HCT116 (cell line): ENCODE data around the gene MEIOSIN.

Experiments
- CEBPB ChIP-seq: IDR thresholded peaks from 2 replicates; pipeline ENCODE4 v1.6.1; 2012; ENCODE audit warnings: low read depth
- ELF1 ChIP-seq: IDR thresholded peaks from 2 replicates; pipeline ENCODE4 v1.6.1; 2012; ENCODE audit warnings: low read depth, borderline replicate concordance
- EZH2phosphoT487 ChIP-seq: fragments of 200-600 bp; IDR thresholded peaks from 2 replicates; pipeline ENCODE4 v1.6.1; 2018; ENCODE audit warnings: antibody characterized with exemption, borderline replicate concordance
- POLR2A ChIP-seq: IDR thresholded peaks from 2 replicates; pipeline ENCODE4 v1.7.0; 2011; ENCODE audit warnings: borderline replicate concordance; ENCODE audit not compliant: insufficient read depth, insufficient read length; ENCODE audit errors: extremely low read depth
- POLR2AphosphoS5 ChIP-seq: IDR thresholded peaks from 2 replicates; pipeline ENCODE4 v1.6.1; 2011; ENCODE audit warnings: mild to moderate bottlenecking, low read depth, low read length, moderate library complexity
- SRF ChIP-seq: IDR thresholded peaks from 2 replicates; pipeline ENCODE4 v1.6.1; 2012; ENCODE audit warnings: low read depth
- TCF7L2 ChIP-seq: IDR thresholded peaks from 2 replicates; pipeline ENCODE4 v1.7.0; 2011; ENCODE audit warnings: borderline replicate concordance, inconsistent platforms; ENCODE audit not compliant: insufficient read depth, insufficient read length; ENCODE audit errors: extremely low read depth
- ZNF274 ChIP-seq: fragments of 200-500 bp; sonication (Bioruptor generic); IDR thresholded peaks from 2 replicates; pipeline ENCODE4 v1.6.1; 2014; ENCODE audit warnings: mild to moderate bottlenecking, low read depth, low read length, inconsistent platforms
- TF ChIP-seq, protein P1 (sequence below): IDR thresholded peaks from 2 replicates; pipeline ENCODE4 v1.6.1; 2011; ENCODE audit warnings: mild to moderate bottlenecking, low read length, moderate library complexity; ENCODE audit not compliant: insufficient replicate concordance; ENCODE audit errors: extremely low read depth
- TF ChIP-seq, protein P2 (sequence below), 3 experiments: fragments of 200-600 bp in 1 of 3; sonication (generic) in 1 of 3; IDR thresholded peaks in 2 of 3; conservative IDR thresholded peaks in 1 of 3; 2 replicates each; pipeline ENCODE4 v1.5.1; 2012 to 2017; ENCODE audit warnings: low read depth in 2 of 3, low read length in 2 of 3, antibody characterized with exemption in 1 of 3, borderline replicate concordance in 1 of 3, control low read depth in 1 of 3, mild to moderate bottlenecking in 1 of 3, mixed read lengths in 1 of 3, mixed run types in 1 of 3, moderate library complexity in 1 of 3; ENCODE audit not compliant: insufficient read depth in 1 of 3
- TF ChIP-seq, protein P3 (sequence below): IDR thresholded peaks from 2 replicates; pipeline ENCODE4 v1.6.1; 2012

DNA sequence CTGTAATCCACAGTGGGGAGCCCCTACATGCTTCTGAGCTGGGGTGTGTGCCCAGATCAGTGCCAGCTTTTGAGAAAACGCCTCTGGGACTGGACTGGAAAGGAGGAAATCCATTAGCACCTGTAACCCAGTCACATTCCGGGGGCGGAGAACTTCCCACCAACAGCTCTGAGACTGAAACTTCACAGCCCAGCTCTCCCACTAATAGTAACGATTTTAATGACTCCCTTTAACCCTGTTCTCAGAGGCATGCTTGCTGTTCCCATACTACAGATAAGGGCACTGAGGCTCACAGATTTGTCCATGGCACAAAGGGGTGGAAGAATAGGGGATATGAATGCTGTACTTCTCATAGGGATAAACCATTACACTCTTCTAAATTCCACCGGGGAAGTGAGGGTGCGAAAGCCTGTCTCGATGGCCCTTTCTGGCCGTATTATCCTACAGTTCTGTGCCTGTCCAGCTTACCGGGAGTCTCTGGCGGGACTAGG is 3.4 kb upstream of the MEIOSIN start:
- TF ChIP-seq POLR2A (no peak), POLR2AphosphoS5 (no peak), SRF (no peak), TCF7L2 (no peak), EZH2phosphoT487 (no peak), CEBPB (no peak), ZNF274 (no peak), ELF1 (no peak)
- TF ChIP-seq, protein P1, sequence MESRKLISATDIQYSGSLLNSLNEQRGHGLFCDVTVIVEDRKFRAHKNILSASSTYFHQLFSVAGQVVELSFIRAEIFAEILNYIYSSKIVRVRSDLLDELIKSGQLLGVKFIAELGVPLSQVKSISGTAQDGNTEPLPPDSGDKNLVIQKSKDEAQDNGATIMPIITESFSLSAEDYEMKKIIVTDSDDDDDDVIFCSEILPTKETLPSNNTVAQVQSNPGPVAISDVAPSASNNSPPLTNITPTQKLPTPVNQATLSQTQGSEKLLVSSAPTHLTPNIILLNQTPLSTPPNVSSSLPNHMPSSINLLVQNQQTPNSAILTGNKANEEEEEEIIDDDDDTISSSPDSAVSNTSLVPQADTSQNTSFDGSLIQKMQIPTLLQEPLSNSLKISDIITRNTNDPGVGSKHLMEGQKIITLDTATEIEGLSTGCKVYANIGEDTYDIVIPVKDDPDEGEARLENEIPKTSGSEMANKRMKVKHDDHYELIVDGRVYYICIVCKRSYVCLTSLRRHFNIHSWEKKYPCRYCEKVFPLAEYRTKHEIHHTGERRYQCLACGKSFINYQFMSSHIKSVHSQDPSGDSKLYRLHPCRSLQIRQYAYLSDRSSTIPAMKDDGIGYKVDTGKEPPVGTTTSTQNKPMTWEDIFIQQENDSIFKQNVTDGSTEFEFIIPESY = no peak
- TF ChIP-seq, protein P2, sequence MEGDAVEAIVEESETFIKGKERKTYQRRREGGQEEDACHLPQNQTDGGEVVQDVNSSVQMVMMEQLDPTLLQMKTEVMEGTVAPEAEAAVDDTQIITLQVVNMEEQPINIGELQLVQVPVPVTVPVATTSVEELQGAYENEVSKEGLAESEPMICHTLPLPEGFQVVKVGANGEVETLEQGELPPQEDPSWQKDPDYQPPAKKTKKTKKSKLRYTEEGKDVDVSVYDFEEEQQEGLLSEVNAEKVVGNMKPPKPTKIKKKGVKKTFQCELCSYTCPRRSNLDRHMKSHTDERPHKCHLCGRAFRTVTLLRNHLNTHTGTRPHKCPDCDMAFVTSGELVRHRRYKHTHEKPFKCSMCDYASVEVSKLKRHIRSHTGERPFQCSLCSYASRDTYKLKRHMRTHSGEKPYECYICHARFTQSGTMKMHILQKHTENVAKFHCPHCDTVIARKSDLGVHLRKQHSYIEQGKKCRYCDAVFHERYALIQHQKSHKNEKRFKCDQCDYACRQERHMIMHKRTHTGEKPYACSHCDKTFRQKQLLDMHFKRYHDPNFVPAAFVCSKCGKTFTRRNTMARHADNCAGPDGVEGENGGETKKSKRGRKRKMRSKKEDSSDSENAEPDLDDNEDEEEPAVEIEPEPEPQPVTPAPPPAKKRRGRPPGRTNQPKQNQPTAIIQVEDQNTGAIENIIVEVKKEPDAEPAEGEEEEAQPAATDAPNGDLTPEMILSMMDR (IDR thresholded peaks at IDR 0.05 in 2 of 3, conservative IDR thresholded peaks at IDR 0.05 in 1 of 3; ENCODE audit: borderline replicate concordance in 1 of 3, insufficient read depth in 1 of 3, low read depth in 2 of 3, low read length in 2 of 3) = no peak
- TF ChIP-seq, protein P3, sequence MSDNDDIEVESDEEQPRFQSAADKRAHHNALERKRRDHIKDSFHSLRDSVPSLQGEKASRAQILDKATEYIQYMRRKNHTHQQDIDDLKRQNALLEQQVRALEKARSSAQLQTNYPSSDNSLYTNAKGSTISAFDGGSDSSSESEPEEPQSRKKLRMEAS = no peak
